GM21786 (cell line): ENCODE measurements around the gene PTAR1.
"Not testable (repeated sequence)": the region's sequence is repeated elsewhere in the genome, so short reads cannot be mapped to it uniquely, and the experiment has no call there.

Experiments used
- ATAC-seq: cut with Tn5 transposase; IDR thresholded peaks from one replicate; pipeline ENCODE4 v1.9.1; 2021; ENCODE audit not compliant: unreplicated experiment

PTAR1 gene

GRCh38 chr9:69759421-69760277 is at the start of gene PTAR1:
Gene PTAR1, minus strand, starts transcription at chr9:69760011. Its CDS starts 73 bp downstream, at chr9:69759938.
- ATAC-seq: peak; percentile 85

- ATAC-seq: no peak
Measured at GRCh38 chr9:69809304-69809863, 49.6 kb upstream of the PTAR1 start.

- ATAC-seq: no peak
Measured at GRCh38 chr9:69806627-69807026, 46.8 kb upstream of the PTAR1 start.

GRCh38 chr9:69805962-69806515 is 46.2 kb upstream of the PTAR1 start:
- no peak for ATAC-seq

GRCh38 chr9:69801989-69802388 is 42.2 kb upstream of the PTAR1 start:
- ATAC-seq: no peak

- ATAC-seq: not testable (repeated sequence)
Measured at GRCh38 chr9:69800027-69800426, 40.2 kb upstream of the PTAR1 start.

- ATAC-seq: not testable (repeated sequence)
Measured at GRCh38 chr9:69799521-69799920, 39.7 kb upstream of the PTAR1 start.

- no peak for ATAC-seq
Measured at GRCh38 chr9:69798744-69799143, 38.9 kb upstream of the PTAR1 start.

GRCh38 chr9:69797675-69798074 is 37.9 kb upstream of the PTAR1 start:
- ATAC-seq: no peak

- ATAC-seq: no peak
Measured at GRCh38 chr9:69794356-69794755, 34.5 kb upstream of the PTAR1 start.

GRCh38 chr9:69785757-69786156 is 25.9 kb upstream of the PTAR1 start:
- ATAC-seq: no peak

GRCh38 chr9:69773258-69773657 is 13.4 kb upstream of the PTAR1 start:
- no peak for ATAC-seq

- ATAC-seq: no peak
Measured at GRCh38 chr9:69771775-69772418, 12.1 kb upstream of the PTAR1 start.

GRCh38 chr9:69768716-69769115 is 8.9 kb upstream of the PTAR1 start:
- ATAC-seq: no peak

GRCh38 chr9:69768101-69768500 is 8.3 kb upstream of the PTAR1 start:
- ATAC-seq: no peak

- ATAC-seq: not testable (repeated sequence)
Measured at GRCh38 chr9:69763862-69764261, 4.1 kb upstream of the PTAR1 start.

GRCh38 chr9:69762527-69762926 is 2.7 kb upstream of the PTAR1 start:
- no peak for ATAC-seq

- ATAC-seq: no peak
Measured at GRCh38 chr9:69760278-69760610, 433 bp upstream of the PTAR1 start.

- ATAC-seq: no peak
Measured at GRCh38 chr9:69759021-69759420, 790 bp downstream of the PTAR1 start.

GRCh38 chr9:69757996-69758675 is 1.7 kb downstream of the PTAR1 start:
- ATAC-seq: no peak

GRCh38 chr9:69755205-69755604 is 4.6 kb downstream of the PTAR1 start:
- no peak for ATAC-seq
